Panc1 (cell line): ENCODE results near the gene TMED6. TPM values are rescaled to one million over a fixed set of nuclear protein-coding genes. Genes with fewer than 3 reads are reported as not detected.

Experiments used
- ATAC-seq: fragments of 200-7000 bp; cut with Tn5 transposase; 2 replicates; pipeline ENCODE4 v1.9.1; 2020; ENCODE audit warnings: mild to moderate bottlenecking, moderate library complexity
- BruUV-seq: library from RNA; stranded (reverse); fragments of 400-500 nt; replicated peaks from 2 replicates; lab custom pipeline; 2021; lab: Mats Ljungman, UMichigan
- CTCF ChIA-PET: fragments of 300-600 bp; sonication (Branson Sonifier 250); formaldehyde crosslinking; loops from one replicate; lab custom pipeline; 2022; ENCODE audit warnings: antibody characterized with exemption; lab: Charles Lee
- POLR2A ChIA-PET: fragments of 300-600 bp; sonication (Branson Sonifier 250); formaldehyde crosslinking; loops from one replicate; lab custom pipeline; 2022; ENCODE audit warnings: antibody characterized with exemption; lab: Charles Lee
- DNase-seq: peaks from one replicate; pipeline ENCODE4 v3.0.0-alpha.2; 2010; ENCODE audit warnings: low read depth, low spot score
- H3K27ac ChIP-seq: 2 replicates; pipeline ENCODE4 v1.5.1; 2011; ENCODE audit warnings: mild to moderate bottlenecking, low read length, inconsistent platforms
- H3K27me3 ChIP-seq: fragments of 200-500 bp; sonication (Bioruptor generic); 2 replicates; pipeline ENCODE4 v1.6.0; 2014; ENCODE audit warnings: low read length, inconsistent platforms; ENCODE audit not compliant: control insufficient read depth, insufficient read depth
- H3K36me3 ChIP-seq: fragments of 200-500 bp; sonication (Bioruptor generic); 2 replicates; pipeline ENCODE4 v1.5.1; 2014; ENCODE audit warnings: inconsistent platforms, mild to moderate bottlenecking, low read length, moderate library complexity; ENCODE audit not compliant: control insufficient read depth, insufficient read depth
- H3K4me1 ChIP-seq: 2 replicates; pipeline ENCODE4 v1.5.1; 2011; ENCODE audit warnings: inconsistent platforms, mild to moderate bottlenecking, low read length, moderate library complexity; ENCODE audit not compliant: control insufficient read depth, insufficient read depth
- H3K4me3 ChIP-seq, 2 experiments: 2 replicates each; pipeline ENCODE4 v1.5.1; 2011 to 2012; ENCODE audit warnings: low read depth in 2 of 2, low read length in 2 of 2, mild to moderate bottlenecking in 2 of 2, inconsistent platforms in 1 of 2, moderate library complexity in 1 of 2
- H3K9me3 ChIP-seq: fragments of 200-500 bp; sonication (Bioruptor generic); 2 replicates; pipeline ENCODE4 v1.5.1; 2014; ENCODE audit warnings: low read depth, mild to moderate bottlenecking, inconsistent platforms, low read length, moderate library complexity; ENCODE audit not compliant: control insufficient read depth, insufficient read depth
- CTCF ChIP-seq: fragments of 450-650 bp; IDR thresholded peaks from 2 replicates; pipeline ENCODE4 v1.5.1; 2017; ENCODE audit warnings: mild to moderate bottlenecking
- POLR2AphosphoS5 ChIP-seq: IDR thresholded peaks from 2 replicates; pipeline ENCODE4 v1.6.1; 2012; ENCODE audit warnings: mild to moderate bottlenecking, low read depth, low read length, moderate library complexity
- REST ChIP-seq, 2 experiments: IDR thresholded peaks; 2 replicates each; pipeline ENCODE4 v1.6.1; 2011 to 2012; ENCODE audit warnings: low read depth in 2 of 2, control low read depth in 1 of 2, low read length in 1 of 2, mild to moderate bottlenecking in 1 of 2, moderate library complexity in 1 of 2; ENCODE audit not compliant: insufficient read depth in 1 of 2
- SIN3A ChIP-seq: IDR thresholded peaks from 2 replicates; pipeline ENCODE4 v1.6.1; 2012; ENCODE audit warnings: low read depth, mild to moderate bottlenecking, low read length, moderate library complexity, borderline replicate concordance; ENCODE audit not compliant: insufficient read depth
- TCF7L2 ChIP-seq: IDR thresholded peaks from 2 replicates; pipeline ENCODE4 v1.6.1; 2011; ENCODE audit warnings: mild to moderate bottlenecking, low read depth, low read length, inconsistent platforms
- in situ Hi-C: cut with HindIII; loops from 2 replicates; pipeline ENCODE4 v1.10.0; 2016; ENCODE audit warnings: low sequenced_read_pairs, low pct_unique_long_range_greater_than_20kb
- intact Hi-C: fragments of 100-400 bp; cut with micrococcal nuclease; formaldehyde crosslinking; loops from one replicate; pipeline ENCODE4 v1.10.0; 2022; ENCODE audit not compliant: unreplicated experiment
- total RNA-seq: library from RNA; stranded (reverse); gene quantifications from one replicate; pipeline ENCODE4 v1.2.1, GENCODE V29; 2021; ENCODE audit not compliant: unreplicated experiment

Gene TMED6
- total RNA-seq, 1 experiment from 2014 or later: 0.36 TPM

GRCh38 chr16:69395859-69396186 lies 44.2 kb upstream of the TMED6 start:
- intact Hi-C loops (loop anchor here (5.0 to 10.0 kb wide), 2 partner anchors 51 to 79 kb away; no protein-coding TSS in a partner anchor), in situ Hi-C loops (no loop called here)
- Histone ChIP-seq H3K4me3 (peak overlapping the region in 1 of 2 experiments; percentile 44; a peak in 1 of 4 replicates), H3K9me3 (no peaks in the 10 kb centered on the region), H3K36me3 (no peaks in the 10 kb centered on the region), H3K27ac (peak overlapping the region; percentile 97), H3K27me3 (no peaks in the 10 kb centered on the region), H3K4me1 (peaks cover 49% of the 10 kb centered on the region)
- POLR2A ChIA-PET: interaction anchor here (2.1 kb wide), 1 partner anchor 29 kb away, joined by 7 read pairs; the partner anchor contains the start of gene CYB5B
- BruUV-seq: no TSS peak
- TF ChIP-seq TCF7L2 (no peak), POLR2AphosphoS5 (no peak), CTCF (no peak)
- DNase-seq (no peak), ATAC-seq (no peak)
- CTCF ChIA-PET: interaction anchor here (0.6 kb wide), 1 partner anchor 29 kb away, joined by 3 read pairs; no protein-coding TSS in a partner anchor

- Histone ChIP-seq H3K27me3 (no peaks in the 10 kb centered on the region), H3K4me1 (peaks cover 43% of the 10 kb centered on the region), H3K36me3 (no peaks in the 10 kb centered on the region), H3K9me3 (no peaks in the 10 kb centered on the region), H3K27ac (peak overlapping the region; percentile 97), H3K4me3 (no peak overlapping the region)
- ATAC-seq: no peak
- CTCF ChIA-PET: interaction anchor here (0.5 kb wide), 1 partner anchor 489 kb away, joined by 3 read pairs; no protein-coding TSS in a partner anchor
- no peak for TF ChIP-seq CTCF
- no peak for TF ChIP-seq SIN3A
- no peak for TF ChIP-seq POLR2AphosphoS5
- no peak for TF ChIP-seq TCF7L2
- TF ChIP-seq REST (IDR thresholded peaks at IDR 0.05; ENCODE audit: insufficient read depth in 1 of 2, low read depth in 2 of 2, low read length in 1 of 2): no peak
- intact Hi-C loops: loop anchor here (10.0 kb wide), 1 partner anchor 81 kb away; no protein-coding TSS in a partner anchor
- in situ Hi-C loops: no loop called here
- POLR2A ChIA-PET: no interaction called here
- DNase-seq: no peak
- no TSS peak for BruUV-seq
These were observed 42.6 kb upstream of the TMED6 start for GRCh38 chr16:69393898-69394849.
